Endometrial microvascular endothelial cells (primary cell): ENCODE data around the gene SERP2. TPM values are rescaled to one million over a fixed set of nuclear protein-coding genes. Genes with fewer than 3 reads are reported as not detected.

Experiments used
- total RNA-seq: library from RNA; depleted of rRNA; stranded (reverse); fragments of >200 nt; gene quantifications from one replicate; pipeline ENCODE4 v1.2.3, GENCODE V29; 2015; ENCODE audit errors: inconsistent ontology term

SERP2 gene
- total RNA-seq, 1 donor from 2014 or later: not detected

Other genes starting within 250 kb of the SERP2 start
- 68.8 TPM for gene TSC22D1, start 202.5 kb downstream of the SERP2 start, total RNA-seq